Sigmoid colon (tissue), 7 donors: Measurements from ENCODE around the gene DCTN3. TPM values are rescaled to one million over a fixed set of nuclear protein-coding genes. Genes with fewer than 3 reads are reported as not detected.

ENCODE experiments used
- DNase-seq: peaks from one replicate; pipeline ENCODE4 v3.0.0-alpha.2; 2019
- H3K27ac ChIP-seq, 4 donors: fragments of 200-600 bp; sonication (generic); one replicate each; pipeline ENCODE4 v1.5.1; 2016 to 2019; ENCODE audit warnings: mild to moderate bottlenecking in 1 of 4
- H3K27me3 ChIP-seq, 3 donors: fragments of 200-600 bp; sonication (generic); one replicate each; pipeline ENCODE4 v1.5.1; 2019; ENCODE audit warnings: mild to moderate bottlenecking in 1 of 3
- H3K36me3 ChIP-seq, 4 donors: fragments of 200-600 bp; sonication (generic); one replicate each; pipeline ENCODE4 v1.5.1; 2016 to 2019
- H3K4me1 ChIP-seq, 4 donors: fragments of 200-600 bp; sonication (generic); one replicate each; pipeline ENCODE4 v1.5.1; 2017 to 2019
- H3K4me3 ChIP-seq, 4 donors: fragments of 200-600 bp; sonication (generic); one replicate each; pipeline ENCODE4 v1.5.1; 2017 to 2019; ENCODE audit warnings: mild to moderate bottlenecking in 2 of 4, moderate library complexity in 1 of 4
- H3K9me3 ChIP-seq, 4 donors: fragments of 200-600 bp in 3 of 4; sonication (generic) in 3 of 4; one replicate each; pipeline versions ENCODE4 v1.5.1 to v1.6.1; 2013 to 2019
- EP300 ChIP-seq, 4 donors: sonication (generic); formaldehyde crosslinking; IDR thresholded peaks; one replicate each; pipeline ENCODE4 v1.6.1; 2017; ENCODE audit warnings: antibody characterized with exemption in 4 of 4
- POLR2A ChIP-seq, 2 donors: fragments of 450-650 bp; IDR thresholded peaks; one replicate each; pipeline ENCODE4 v1.6.1; 2016; ENCODE audit warnings: antibody characterized with exemption in 2 of 2, mild to moderate bottlenecking in 2 of 2, moderate library complexity in 2 of 2
- POLR2AphosphoS5 ChIP-seq, 4 donors: sonication (generic); formaldehyde crosslinking; IDR thresholded peaks; one replicate each; pipeline ENCODE4 v1.6.1; 2017; ENCODE audit warnings: antibody characterized with exemption in 4 of 4
- WGBS, 2 donors: extraction: QIAGEN DNeasy Blood & Tissue Kit; methylation state at CpG; one replicate each; pipeline ENCODE4 v1.1.7; 2013; 5-methylcytosine and 5-hydroxymethylcytosine counted together
- intact Hi-C: fragments of 100-400 bp; cut with DNase I; formaldehyde crosslinking; loops from one replicate; pipeline ENCODE4 v1.15.1; 2023
- polyA plus RNA-seq, 3 donors: library from polyadenylated mRNA; stranded (reverse); fragments of 200-250 nt; gene quantifications; one replicate each; pipeline ENCODE4 v1.2.3, GENCODE V29; 2013
- total RNA-seq, 4 donors: library from RNA; depleted of rRNA; stranded (reverse); fragments of >200 nt; gene quantifications; one replicate each; pipeline ENCODE4 v1.1.0, GENCODE V29; 2016
- TF ChIP-seq, protein P1 (sequence below), 4 experiments: fragments of 450-650 bp in 3 of 4; fragments of 200-600 bp in 1 of 4; IDR thresholded peaks; one replicate each; pipeline ENCODE4 v1.5.1; 2016 to 2019; ENCODE audit warnings: antibody characterized with exemption in 4 of 4, mild to moderate bottlenecking in 3 of 4, moderate library complexity in 2 of 4
- donor health status: healthy with polysubstance abuse.
- donor health status: Bipolar disorder and iron deficiency.
- donor health status: healthy.

The DCTN3 gene
- total and polyA plus RNA-seq, 7 donors: 59.6 to 122 (median 90.7) TPM

DNA sequence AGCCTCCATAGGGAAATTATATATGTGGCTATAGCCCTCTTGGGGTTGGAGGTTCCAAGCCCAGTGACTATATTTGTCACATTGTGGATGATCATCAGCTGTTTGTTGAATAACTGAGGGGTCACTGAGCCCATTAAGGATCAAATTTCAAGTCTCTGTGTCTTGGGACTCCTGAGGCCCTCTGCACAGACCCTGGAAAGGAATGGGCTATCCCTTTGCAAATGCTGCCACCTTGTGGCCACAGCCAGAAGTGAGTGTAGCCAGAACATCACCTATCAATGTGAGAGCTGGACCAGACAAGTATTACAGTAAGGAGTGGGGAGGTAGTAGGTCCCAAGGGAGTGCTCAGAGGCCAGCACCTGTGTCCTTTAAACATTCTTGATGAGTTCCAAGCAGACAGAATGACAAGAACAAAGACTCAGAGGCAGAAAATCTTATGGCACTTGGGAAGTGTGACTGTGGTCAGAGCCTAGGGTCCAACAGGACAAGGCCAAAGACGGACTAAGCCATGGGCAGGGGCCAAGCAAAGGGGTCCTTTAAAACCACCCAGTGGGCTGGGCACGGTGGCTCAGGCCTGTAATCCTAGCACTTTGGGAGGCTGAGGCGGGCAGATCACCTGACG is 16.6 kb downstream of the DCTN3 start:
- H3K4me3 ChIP-seq: no peak overlapping the region
- H3K27me3 ChIP-seq: no peaks in the 10 kb centered on the region
- intact Hi-C loops: loop anchor here (2.0 kb wide), 1 partner anchor 57 kb away; no protein-coding TSS in a partner anchor
- TF ChIP-seq, protein P1, sequence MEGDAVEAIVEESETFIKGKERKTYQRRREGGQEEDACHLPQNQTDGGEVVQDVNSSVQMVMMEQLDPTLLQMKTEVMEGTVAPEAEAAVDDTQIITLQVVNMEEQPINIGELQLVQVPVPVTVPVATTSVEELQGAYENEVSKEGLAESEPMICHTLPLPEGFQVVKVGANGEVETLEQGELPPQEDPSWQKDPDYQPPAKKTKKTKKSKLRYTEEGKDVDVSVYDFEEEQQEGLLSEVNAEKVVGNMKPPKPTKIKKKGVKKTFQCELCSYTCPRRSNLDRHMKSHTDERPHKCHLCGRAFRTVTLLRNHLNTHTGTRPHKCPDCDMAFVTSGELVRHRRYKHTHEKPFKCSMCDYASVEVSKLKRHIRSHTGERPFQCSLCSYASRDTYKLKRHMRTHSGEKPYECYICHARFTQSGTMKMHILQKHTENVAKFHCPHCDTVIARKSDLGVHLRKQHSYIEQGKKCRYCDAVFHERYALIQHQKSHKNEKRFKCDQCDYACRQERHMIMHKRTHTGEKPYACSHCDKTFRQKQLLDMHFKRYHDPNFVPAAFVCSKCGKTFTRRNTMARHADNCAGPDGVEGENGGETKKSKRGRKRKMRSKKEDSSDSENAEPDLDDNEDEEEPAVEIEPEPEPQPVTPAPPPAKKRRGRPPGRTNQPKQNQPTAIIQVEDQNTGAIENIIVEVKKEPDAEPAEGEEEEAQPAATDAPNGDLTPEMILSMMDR (IDR thresholded peaks at IDR 0.05): peak; percentile 79 to 92 (median 89)
- no peak for TF ChIP-seq POLR2A (IDR thresholded peaks at IDR 0.05)
- H3K27ac ChIP-seq: no peak overlapping the region
- no peaks in the 10 kb centered on the region for H3K4me1 ChIP-seq
- H3K36me3 ChIP-seq: no peaks in the 10 kb centered on the region
- WGBS, 2 donors: 61 to 64% methylated on average over 4 of the region's 4 CpGs
- DNase-seq: peak; percentile 89
- no peaks in the 10 kb centered on the region for H3K9me3 ChIP-seq

DNA sequence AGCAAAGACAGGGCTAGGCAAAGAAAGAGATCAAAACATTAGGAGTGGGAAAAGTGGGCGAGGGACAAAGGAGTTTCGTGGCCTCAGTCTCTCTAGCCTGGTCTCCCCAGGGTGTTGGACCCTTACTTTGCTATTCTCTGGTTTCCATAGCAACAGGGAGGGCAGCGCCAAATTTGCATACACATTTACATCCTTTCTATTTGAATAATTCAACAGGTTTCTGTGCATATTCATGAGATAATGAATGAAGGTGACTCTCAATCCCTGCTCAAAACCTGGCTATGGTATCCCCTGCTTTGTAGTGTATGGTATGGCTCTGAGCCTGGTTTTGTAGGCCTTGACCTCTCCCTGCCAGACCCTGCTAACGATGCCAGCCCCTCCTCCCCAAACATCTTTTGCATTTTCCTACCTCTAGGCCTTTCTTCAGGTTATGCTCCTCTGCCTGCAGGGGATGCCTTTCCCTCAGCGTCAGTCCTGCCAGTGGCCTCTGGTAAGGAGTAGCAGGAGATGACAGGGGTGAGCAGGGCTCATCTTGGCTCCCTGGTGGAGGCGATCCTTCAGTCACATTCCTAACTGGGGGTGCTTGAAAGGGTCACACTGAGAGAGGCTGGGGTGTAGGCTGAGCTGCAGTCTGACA is 18.2 kb downstream of the DCTN3 start:
- intact Hi-C loops: loop anchor here (2.0 kb wide), 1 partner anchor 55 kb away; no protein-coding TSS in a partner anchor
- Histone ChIP-seq H3K4me1 (no peaks in the 10 kb centered on the region), H3K9me3 (no peaks in the 10 kb centered on the region), H3K36me3 (no peaks in the 10 kb centered on the region), H3K27me3 (no peaks in the 10 kb centered on the region), H3K4me3 (no peak overlapping the region), H3K27ac (no peak overlapping the region)
- WGBS, 2 donors: 74 to 79% methylated on average over 6 of the region's 6 CpGs
- no peak for DNase-seq
- no peak for TF ChIP-seq POLR2AphosphoS5 (IDR thresholded peaks at IDR 0.05)
- no peak for TF ChIP-seq POLR2A (IDR thresholded peaks at IDR 0.05)
- TF ChIP-seq, protein P1 (IDR thresholded peaks at IDR 0.05): no peak
- TF ChIP-seq EP300 (IDR thresholded peaks at IDR 0.05): no peak

- Histone ChIP-seq H3K27me3 (no peaks in the 10 kb centered on the region), H3K4me1 (no peaks in the 10 kb centered on the region), H3K4me3 (no peak overlapping the region), H3K9me3 (no peaks in the 10 kb centered on the region), H3K27ac (no peak overlapping the region), H3K36me3 (no peaks in the 10 kb centered on the region)
- 6 to 30% methylated on average over 1 of the region's 1 CpG for WGBS, 2 donors
- TF ChIP-seq POLR2AphosphoS5 (IDR thresholded peaks at IDR 0.05) (no peak), POLR2A (IDR thresholded peaks at IDR 0.05) (no peak), EP300 (IDR thresholded peaks at IDR 0.05) (no peak)
- TF ChIP-seq, protein P1 (IDR thresholded peaks at IDR 0.05): no peak
- intact Hi-C loops: no loop called here
- DNase-seq: no peak
Observed at GRCh38 chr9:34600908-34601307, 19.4 kb downstream of the DCTN3 start.

- DNase-seq: no peak
- TF ChIP-seq EP300 (IDR thresholded peaks at IDR 0.05): no peak
- no peak for TF ChIP-seq POLR2AphosphoS5 (IDR thresholded peaks at IDR 0.05)
- no peak for TF ChIP-seq POLR2A (IDR thresholded peaks at IDR 0.05)
- TF ChIP-seq, protein P1 (IDR thresholded peaks at IDR 0.05): no peak
- intact Hi-C loops: no loop called here
- Histone ChIP-seq H3K27me3 (no peaks in the 10 kb centered on the region), H3K36me3 (no peaks in the 10 kb centered on the region), H3K4me1 (no peaks in the 10 kb centered on the region), H3K4me3 (no peak overlapping the region), H3K27ac (no peak overlapping the region), H3K9me3 (no peaks in the 10 kb centered on the region)
- 49 to 50% methylated on average over 1 of the region's 1 CpG for WGBS, 2 donors
Observed at GRCh38 chr9:34599546-34599945, 20.7 kb downstream of the DCTN3 start.
